SK-N-MC (cell line): ENCODE data around the gene ANKMY1.
"Not testable (repeated sequence)": the region's sequence is repeated elsewhere in the genome, so short reads cannot be mapped to it uniquely, and the experiment has no call there.

Experiments
- DNase-seq: peaks from one replicate; pipeline ENCODE4 v3.0.0-alpha.2; 2011; ENCODE audit warnings: low read depth, low spot score
- H3K27ac ChIP-seq: fragments of 200-600 bp; sonication (generic); 2 replicates; pipeline ENCODE4 v1.5.1; 2016; ENCODE audit warnings: mixed run types
- H3K36me3 ChIP-seq: fragments of 200-600 bp; sonication (generic); 2 replicates; pipeline ENCODE4 v1.6.1; 2017; ENCODE audit warnings: antibody characterized with exemption, low read length, mixed read lengths; ENCODE audit not compliant: insufficient read depth
- H3K4me3 ChIP-seq: fragments of 200-600 bp; sonication (generic); 2 replicates; pipeline ENCODE4 v1.5.1; 2016
- H3K9ac ChIP-seq: fragments of 200-600 bp; sonication (generic); 2 replicates; pipeline ENCODE4 v1.8.0; 2017; ENCODE audit warnings: mixed run types, mixed read lengths; ENCODE audit not compliant: insufficient read length
- H3K9me3 ChIP-seq: fragments of 200-600 bp; sonication (generic); 2 replicates; pipeline ENCODE4 v1.6.1; 2017; ENCODE audit warnings: low read depth, mild to moderate bottlenecking, antibody characterized with exemption, low read length, moderate library complexity, mixed read lengths
- EZH2 ChIP-seq: fragments of 200-600 bp; sonication (generic); IDR thresholded peaks from one replicate; pipeline ENCODE4 v1.6.1; 2017; ENCODE audit warnings: antibody characterized with exemption
- FOXP2 ChIP-seq: optimal IDR thresholded peaks from 2 replicates; pipeline ENCODE3; 2011; ENCODE audit warnings: mild to moderate bottlenecking, moderate library complexity; ENCODE audit not compliant: insufficient read depth; ENCODE audit errors: extremely low read length, control extremely low read depth
- POLR2AphosphoS5 ChIP-seq: IDR thresholded peaks from 2 replicates; pipeline ENCODE4 v1.6.1; 2012; ENCODE audit warnings: mild to moderate bottlenecking, low read depth, low read length, borderline replicate concordance

Gene ANKMY1

DNA sequence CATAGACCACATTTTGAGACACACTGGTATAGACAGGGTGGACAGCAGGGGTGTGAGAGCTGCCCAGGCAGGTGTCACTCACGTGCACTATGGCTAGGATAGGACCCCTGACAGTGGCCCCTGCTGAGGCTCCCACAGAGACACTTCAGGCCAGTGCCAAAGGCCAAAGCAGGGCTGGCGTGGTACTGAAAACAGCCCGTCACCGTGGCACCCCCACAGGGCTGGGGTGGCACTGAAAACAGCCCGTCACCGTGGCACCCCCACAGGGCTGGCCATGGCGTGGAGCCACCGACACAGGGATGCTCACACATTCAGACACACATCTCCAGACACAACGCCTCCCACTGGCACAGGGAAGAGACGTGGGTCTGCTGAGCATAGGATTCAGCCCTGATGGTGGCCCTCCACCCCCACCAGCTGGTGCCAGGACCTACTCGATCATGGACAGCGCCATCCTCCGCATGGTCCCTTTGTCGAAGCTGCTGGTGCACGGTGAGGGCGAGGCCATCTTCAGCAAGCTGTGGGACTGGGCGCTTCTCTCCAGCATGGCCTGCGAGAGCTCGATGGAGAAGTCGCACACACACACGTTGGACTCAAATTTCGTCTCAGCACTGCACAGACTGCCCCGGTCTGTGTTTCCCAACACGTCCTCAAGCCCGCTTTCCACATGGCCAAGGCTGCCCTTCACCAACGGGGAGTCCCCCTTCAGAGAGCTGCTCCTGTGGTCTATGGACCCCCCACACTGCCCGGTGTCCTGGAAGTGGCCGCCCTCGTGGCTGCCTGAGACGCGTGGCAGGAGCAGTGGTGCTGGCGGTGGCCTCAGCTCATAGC is 34.1 kb downstream of the ANKMY1 start:
- Histone ChIP-seq H3K27ac (no peak overlapping the region), H3K4me3 (no peak overlapping the region), H3K9me3 (no peaks in the 10 kb centered on the region), H3K36me3 (peaks cover 6% of the 10 kb centered on the region; the same call in 1 of the 2 replicates), H3K9ac (no peak overlapping the region)
- TF ChIP-seq EZH2 = no peak
- TF ChIP-seq FOXP2 = no peak
- TF ChIP-seq POLR2AphosphoS5 = no peak
- no peak for DNase-seq

DNA sequence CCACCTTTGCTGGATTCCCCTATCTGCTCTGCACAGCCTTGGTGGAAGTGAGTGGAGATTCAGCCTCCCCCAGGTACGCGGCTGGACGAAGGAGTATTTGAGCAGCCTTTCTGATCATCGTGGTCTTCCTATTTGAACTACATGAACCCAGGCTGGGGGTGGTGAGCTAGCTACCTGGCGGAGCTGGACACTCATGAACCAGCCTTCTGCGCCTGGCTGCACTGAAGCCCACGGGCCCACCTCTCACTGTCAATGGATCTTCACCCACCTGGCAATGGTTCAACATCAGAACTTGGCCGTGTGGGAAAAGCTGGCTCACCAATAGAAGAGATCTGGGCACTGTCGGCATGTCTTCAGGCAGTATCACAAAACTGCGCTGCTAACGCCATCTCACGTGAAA is 35.4 kb downstream of the ANKMY1 start:
- H3K36me3 ChIP-seq = peaks cover 6% of the 10 kb centered on the region; the same call in 1 of the 2 replicates
- TF ChIP-seq FOXP2 (no peak), POLR2AphosphoS5 (no peak), EZH2 (no peak)
- H3K9ac ChIP-seq = no peak overlapping the region
- no peak overlapping the region for H3K4me3 ChIP-seq
- H3K27ac ChIP-seq = no peak overlapping the region
- DNase-seq = no peak
- H3K9me3 ChIP-seq = no peaks in the 10 kb centered on the region

DNA sequence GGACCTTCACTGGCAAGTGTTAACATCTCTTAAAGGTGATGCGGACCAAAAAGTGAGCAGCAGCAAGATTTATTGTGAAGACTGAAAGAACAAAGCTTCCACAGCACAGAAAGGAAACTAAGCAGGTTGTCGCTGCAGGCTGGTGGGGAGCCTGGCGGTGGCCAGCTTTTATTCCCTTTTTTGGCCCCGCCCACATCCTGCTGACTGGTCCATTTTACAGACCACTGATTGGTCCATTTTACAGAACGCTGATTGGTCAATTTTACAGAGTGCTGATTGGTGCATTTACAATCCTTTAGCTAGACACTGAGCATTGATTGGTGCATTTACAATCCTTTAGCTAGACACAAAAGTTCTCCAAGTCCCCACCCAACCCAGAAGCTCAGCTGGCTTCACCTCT is 35.9 kb downstream of the ANKMY1 start:
- not testable (repeated sequence) for H3K4me3 ChIP-seq, H3K9ac ChIP-seq, DNase-seq, H3K27ac ChIP-seq, H3K9me3 ChIP-seq, H3K36me3 ChIP-seq

DNA sequence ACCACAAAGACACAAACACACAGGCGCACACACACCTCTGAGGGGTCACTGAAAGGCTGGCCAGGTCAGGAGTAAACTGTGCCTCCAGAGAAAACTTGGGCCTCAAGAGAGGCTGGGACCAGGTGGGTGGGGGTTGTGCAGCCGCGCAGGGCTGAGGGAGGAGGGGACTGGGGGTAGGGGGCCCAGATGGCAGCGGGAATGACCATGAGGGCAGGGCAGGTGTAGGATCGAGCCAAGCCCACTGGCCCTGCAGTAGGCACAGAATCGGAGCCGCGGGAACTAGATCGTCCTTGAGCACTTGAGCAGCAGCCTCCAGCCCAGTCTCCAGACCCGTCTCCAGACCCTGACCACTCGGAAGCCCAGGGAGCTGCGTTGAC is 36.8 kb downstream of the ANKMY1 start:
- TF ChIP-seq FOXP2 = no peak
- no peak for TF ChIP-seq POLR2AphosphoS5
- no peak for TF ChIP-seq EZH2

DNA sequence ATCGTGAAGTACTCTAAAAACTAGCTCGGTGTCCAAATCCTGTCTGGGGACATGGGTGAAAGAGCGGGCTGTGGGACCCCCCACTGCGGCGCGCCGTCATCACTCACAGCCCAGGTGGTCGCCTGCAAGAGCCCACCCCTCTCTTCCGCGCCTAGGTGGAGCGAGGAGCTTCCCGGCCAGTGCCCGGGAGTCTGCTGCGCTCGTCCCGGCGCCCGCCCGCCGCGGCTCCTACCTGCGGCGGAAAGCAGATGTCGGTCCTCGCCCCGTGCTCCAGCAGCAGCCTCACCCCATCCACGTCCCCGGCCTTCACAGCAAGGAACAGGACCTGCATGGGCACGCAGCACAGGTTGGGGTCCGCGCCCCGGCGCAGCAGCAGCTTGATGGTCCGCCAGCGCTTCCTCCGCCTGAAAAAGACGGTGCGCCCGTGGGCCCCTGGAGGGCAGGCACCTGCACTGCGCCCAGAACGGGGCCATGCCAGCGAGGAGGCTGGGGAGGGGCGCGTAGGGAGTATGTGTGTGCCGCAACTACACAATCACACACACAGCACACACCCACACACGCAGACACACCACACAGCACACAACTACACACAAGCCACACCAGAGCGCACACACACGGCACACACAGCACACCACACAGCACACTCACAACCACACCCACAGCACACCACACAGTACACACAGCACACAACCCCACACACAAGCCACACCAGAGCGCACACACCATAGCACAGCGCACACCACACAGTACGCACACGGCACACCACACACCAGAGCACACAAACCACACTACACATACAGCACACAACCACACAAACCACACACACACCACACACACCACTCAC is 37.4 kb downstream of the ANKMY1 start:
- Histone ChIP-seq H3K27ac (no peak overlapping the region), H3K9ac (no peak overlapping the region), H3K36me3 (peaks cover 6% of the 10 kb centered on the region; the same call in 1 of the 2 replicates), H3K4me3 (no peak overlapping the region), H3K9me3 (no peaks in the 10 kb centered on the region)
- no peak for DNase-seq
- TF ChIP-seq EZH2 (no peak), POLR2AphosphoS5 (no peak), FOXP2 (no peak)

More for the DNA sequence above, 36.8 kb downstream of the ANKMY1 start:
- H3K27ac ChIP-seq = no peak overlapping the region
- H3K9me3 ChIP-seq = no peaks in the 10 kb centered on the region
- H3K4me3 ChIP-seq = no peak overlapping the region
- peaks cover 6% of the 10 kb centered on the region; the same call in 1 of the 2 replicates for H3K36me3 ChIP-seq
- H3K9ac ChIP-seq = no peak overlapping the region
- DNase-seq = no peak

DNA sequence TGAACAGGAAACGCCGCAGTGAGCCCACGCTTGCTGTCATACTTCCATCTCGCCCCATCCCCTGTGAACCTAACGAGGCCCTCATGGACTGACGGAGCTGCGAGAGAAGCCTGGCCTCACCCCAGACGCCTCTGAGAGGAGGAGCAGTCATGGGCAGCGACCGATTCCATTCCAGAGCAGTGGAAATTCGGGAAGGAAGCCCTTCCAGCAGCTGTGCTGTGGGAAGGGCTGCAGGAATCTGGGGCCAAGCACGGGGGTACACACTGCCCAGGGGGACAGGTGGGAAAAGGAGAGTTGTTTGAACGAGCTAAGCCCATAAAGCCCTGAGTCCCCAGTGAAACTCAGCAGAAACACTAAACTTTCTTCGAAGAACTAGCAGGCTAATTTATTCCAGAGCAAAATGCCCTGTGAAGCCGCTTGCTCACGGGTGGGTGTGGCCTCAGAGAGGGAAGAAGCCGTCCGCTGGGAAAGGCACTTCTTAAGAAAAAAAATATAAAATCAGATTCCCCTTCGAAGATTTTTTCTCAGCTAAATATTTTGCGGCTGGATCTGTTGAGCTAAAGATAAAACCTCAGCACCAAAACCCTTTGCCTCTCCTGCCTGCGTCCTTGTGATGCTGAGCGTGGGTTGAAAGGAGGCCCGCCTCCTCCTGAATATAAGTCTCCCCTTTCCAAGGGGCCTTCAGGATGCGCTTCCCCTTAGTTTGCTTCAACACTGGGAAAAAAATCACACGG is 38.2 kb downstream of the ANKMY1 start:
- DNase-seq = no peak
- Histone ChIP-seq H3K9me3 (no peaks in the 10 kb centered on the region), H3K27ac (no peak overlapping the region), H3K36me3 (peaks cover 6% of the 10 kb centered on the region; the same call in 1 of the 2 replicates), H3K4me3 (no peak overlapping the region), H3K9ac (no peak overlapping the region)
- TF ChIP-seq POLR2AphosphoS5 (no peak), FOXP2 (no peak), EZH2 (no peak)

DNA sequence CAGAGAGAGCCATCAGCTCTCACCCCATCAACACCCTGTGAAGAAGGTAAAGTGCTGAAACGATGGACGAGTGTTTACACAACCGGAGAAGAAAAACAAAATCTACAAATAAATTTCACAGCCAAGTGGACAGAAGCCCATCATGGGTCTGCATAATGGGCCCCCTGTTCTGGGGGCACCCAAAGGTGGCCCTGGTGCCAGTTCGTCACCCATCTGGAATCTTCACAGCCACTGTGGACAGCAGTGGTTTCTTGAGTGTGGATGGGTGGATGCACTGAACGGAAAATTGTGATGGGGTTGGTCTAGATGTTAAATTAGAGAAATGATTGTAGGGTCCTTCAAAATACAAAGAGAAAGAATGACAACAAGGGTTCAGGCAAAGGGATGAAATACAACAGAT is 38.8 kb downstream of the ANKMY1 start:
- H3K9ac ChIP-seq = no peak overlapping the region
- no peak for DNase-seq
- TF ChIP-seq EZH2 (no peak), POLR2AphosphoS5 (no peak), FOXP2 (no peak)
- H3K36me3 ChIP-seq = peaks cover 3% of the 10 kb centered on the region; the same call in 1 of the 2 replicates
- no peak overlapping the region for H3K4me3 ChIP-seq
- H3K9me3 ChIP-seq = no peaks in the 10 kb centered on the region
- H3K27ac ChIP-seq = no peak overlapping the region

DNA sequence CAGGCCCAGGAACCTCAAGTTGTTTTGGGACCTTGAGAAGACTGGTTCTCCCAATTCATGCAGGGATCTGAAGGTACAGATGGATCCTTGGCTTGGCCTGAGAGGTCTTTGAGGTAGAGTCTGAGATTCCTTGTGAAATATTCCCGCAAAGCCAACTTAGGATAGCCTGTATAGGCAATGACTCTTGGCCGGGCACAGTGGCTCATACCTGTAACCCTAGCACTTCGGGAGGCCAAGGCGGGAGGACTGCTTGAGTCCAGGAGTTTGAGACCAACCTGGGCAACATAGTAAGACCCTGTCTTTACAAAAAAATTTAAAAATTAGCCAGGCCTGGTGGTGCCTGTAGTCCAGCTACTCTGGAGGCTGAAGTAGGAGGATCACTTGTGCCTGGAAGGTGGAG is 40.4 kb downstream of the ANKMY1 start:
- DNase-seq = no peak
- TF ChIP-seq FOXP2 (no peak), EZH2 (no peak), POLR2AphosphoS5 (no peak)
- Histone ChIP-seq H3K27ac (no peak overlapping the region), H3K4me3 (no peak overlapping the region), H3K36me3 (no peaks in the 10 kb centered on the region; the same call in 1 of the 2 replicates), H3K9me3 (no peaks in the 10 kb centered on the region), H3K9ac (no peak overlapping the region)
